Activated CD4-positive, alpha-beta T cell treated with anti-CD3 and anti-CD28 coated beads for 36 hours (primary cell): ENCODE measurements around the gene RELCH. TPM values are rescaled to one million over a fixed set of nuclear protein-coding genes. Genes with fewer than 3 reads are reported as not detected.

Experiments
- ATAC-seq: fragments of 200-7000 bp; cut with Tn5 transposase; one replicate; pipeline ENCODE4 v1.10.0; 2021; ENCODE audit warnings: mild to moderate bottlenecking, moderate library complexity
- CTCF ChIA-PET: fragments of 350-600 bp; sonication (Branson Sonifier 250); formaldehyde crosslinking; loops from one replicate; lab custom pipeline; 2021; ENCODE audit warnings: antibody characterized with exemption; lab: Charles Lee
- POLR2A ChIA-PET: fragments of 350-600 bp; sonication (Branson Sonifier 250); formaldehyde crosslinking; loops from one replicate; lab custom pipeline; 2021; ENCODE audit warnings: antibody characterized with exemption, inconsistent platforms; lab: Charles Lee
- DNase-seq: peaks from one replicate; pipeline ENCODE4 v3.0.0-alpha.2; 2020
- H3K27ac Mint-ChIP-seq: one replicate; pipeline ENCODE4 v1.8.0; 2021; ENCODE audit warnings: mixed read lengths
- H3K27me3 Mint-ChIP-seq: one replicate; pipeline ENCODE4 v1.8.0; 2021; ENCODE audit warnings: mixed read lengths
- H3K36me3 Mint-ChIP-seq: one replicate; pipeline ENCODE4 v1.8.0; 2021; ENCODE audit warnings: low read depth, mixed read lengths
- H3K4me1 Mint-ChIP-seq: one replicate; pipeline ENCODE4 v1.8.0; 2021; ENCODE audit warnings: mixed read lengths
- H3K4me3 Mint-ChIP-seq: one replicate; pipeline ENCODE4 v1.8.0; 2021; ENCODE audit warnings: mild to moderate bottlenecking, moderate library complexity, mixed read lengths
- H3K9me3 Mint-ChIP-seq: one replicate; pipeline ENCODE4 v1.8.0; 2021; ENCODE audit warnings: low read depth, mixed read lengths
- intact Hi-C, 2 experiments: fragments of 100-400 bp; cut with DNase I in 1 of 2; cut with micrococcal nuclease in 1 of 2; formaldehyde crosslinking; loops; one replicate each; pipeline versions ENCODE4 v1.14.2 to v1.15.1; 2022 to 2024; cut with DNase I, micrococcal nuclease
- total RNA-seq, 2 experiments: library from RNA; stranded (reverse); gene quantifications; one replicate each; pipeline ENCODE4 v1.2.3, GENCODE V29; 2021

The RELCH gene
- total RNA-seq, 2 experiments from 2014 or later = 20.5 to 20.7 TPM

- H3K27ac Mint-ChIP-seq = no peak overlapping the region
- intact Hi-C loops = no loop called here
- DNase-seq (no peak), ATAC-seq (no peak)
- ChIA-PET POLR2A (no interaction called here), CTCF (interaction anchor here (1.3 to 2.8 kb wide), 2 partner anchors 8 to 10 kb away, joined by 3 to 15 read pairs; no protein-coding TSS in a partner anchor)
- H3K27me3 Mint-ChIP-seq = no peaks in the 10 kb centered on the region
- H3K36me3 Mint-ChIP-seq = peaks cover 32% of the 10 kb centered on the region
- H3K4me1 Mint-ChIP-seq = no peaks in the 10 kb centered on the region
- no peaks in the 10 kb centered on the region for H3K9me3 Mint-ChIP-seq
- H3K4me3 Mint-ChIP-seq = no peak overlapping the region
These were observed 71.0 kb downstream of the RELCH start for GRCh38 chr18:62258093-62258492.

GRCh38 chr18:62258616-62259015, 71.6 kb downstream of the RELCH start:
- POLR2A ChIA-PET = interaction anchor here (0.6 kb wide), 1 partner anchor 21 kb away, joined by 3 read pairs; no protein-coding TSS in a partner anchor
- Mint-ChIP-seq H3K4me1 (no peaks in the 10 kb centered on the region), H3K36me3 (peaks cover 34% of the 10 kb centered on the region), H3K4me3 (no peak overlapping the region), H3K27ac (no peak overlapping the region), H3K9me3 (no peaks in the 10 kb centered on the region), H3K27me3 (no peaks in the 10 kb centered on the region)
- intact Hi-C loops = no loop called here
- no peak for DNase-seq
- CTCF ChIA-PET = interaction anchor here (0.7 to 2.8 kb wide), 3 partner anchors 9 to 11 kb away, joined by 3 to 15 read pairs (median 4); no protein-coding TSS in a partner anchor
- no peak for ATAC-seq

- no peaks in the 10 kb centered on the region for H3K4me1 Mint-ChIP-seq
- peaks cover 43% of the 10 kb centered on the region for H3K36me3 Mint-ChIP-seq
- CTCF ChIA-PET = interaction anchor here (1.6 to 2.6 kb wide), 2 partner anchors 12 to 36 kb away, joined by 4 to 21 read pairs; no protein-coding TSS in a partner anchor
These were observed 75.0 kb downstream of the RELCH start for GRCh38 chr18:62262061-62262460.

GRCh38 chr18:62264984-62265383, 77.9 kb downstream of the RELCH start:
- Mint-ChIP-seq H3K27ac (no peak overlapping the region), H3K9me3 (no peaks in the 10 kb centered on the region), H3K36me3 (peaks cover 25% of the 10 kb centered on the region), H3K27me3 (no peaks in the 10 kb centered on the region), H3K4me3 (no peak overlapping the region), H3K4me1 (no peaks in the 10 kb centered on the region)
- intact Hi-C loops = no loop called here
- CTCF ChIA-PET = interaction anchor here (0.8 to 6.7 kb wide), 5 partner anchors 16 to 82 kb away, joined by 3 to 41 read pairs (median 3); no protein-coding TSS in a partner anchor
- DNase-seq (no peak), ATAC-seq (no peak)
- POLR2A ChIA-PET = no interaction called here

More at GRCh38 chr18:62262061-62262460, 75.0 kb downstream of the RELCH start:
- H3K27ac Mint-ChIP-seq = no peak overlapping the region
- no peaks in the 10 kb centered on the region for H3K9me3 Mint-ChIP-seq
- no peak for DNase-seq
- H3K4me3 Mint-ChIP-seq = no peak overlapping the region
- intact Hi-C loops = no loop called here
- ATAC-seq = no peak
- H3K27me3 Mint-ChIP-seq = no peaks in the 10 kb centered on the region
- POLR2A ChIA-PET = no interaction called here

- H3K4me1 Mint-ChIP-seq = peaks cover 15% of the 10 kb centered on the region
- CTCF ChIA-PET = no interaction called here
- H3K27ac Mint-ChIP-seq = no peak overlapping the region
- POLR2A ChIA-PET = no interaction called here
- no peak for DNase-seq
- H3K9me3 Mint-ChIP-seq = no peaks in the 10 kb centered on the region
- H3K36me3 Mint-ChIP-seq = peaks cover 18% of the 10 kb centered on the region
- intact Hi-C loops = no loop called here
- H3K4me3 Mint-ChIP-seq = no peak overlapping the region
- no peaks in the 10 kb centered on the region for H3K27me3 Mint-ChIP-seq
- no peak for ATAC-seq
These were observed 90.0 kb downstream of the RELCH start for GRCh38 chr18:62277045-62277444.

- DNase-seq (no peak), ATAC-seq (no peak)
- Mint-ChIP-seq H3K4me1 (peaks cover 25% of the 10 kb centered on the region), H3K4me3 (no peak overlapping the region), H3K36me3 (peaks cover 32% of the 10 kb centered on the region), H3K27ac (no peak overlapping the region), H3K9me3 (no peaks in the 10 kb centered on the region), H3K27me3 (no peaks in the 10 kb centered on the region)
- intact Hi-C loops = no loop called here
- ChIA-PET POLR2A (interaction anchor here (0.9 kb wide), 1 partner anchor 21 kb away, joined by 3 read pairs; no protein-coding TSS in a partner anchor), CTCF (interaction anchor here (0.9 to 1.1 kb wide), 3 partner anchors 28 to 31 kb away, joined by 3 read pairs; no protein-coding TSS in a partner anchor)
These were observed 92.5 kb downstream of the RELCH start for GRCh38 chr18:62279561-62279960.

- Mint-ChIP-seq H3K4me1 (peaks cover 25% of the 10 kb centered on the region), H3K27me3 (no peaks in the 10 kb centered on the region)
- POLR2A ChIA-PET = interaction anchor here (0.9 kb wide), 1 partner anchor 21 kb away, joined by 3 read pairs; no protein-coding TSS in a partner anchor
These were observed 93.0 kb downstream of the RELCH start for GRCh38 chr18:62280058-62280457.

GRCh38 chr18:62280786-62281185, 93.7 kb downstream of the RELCH start:
- DNase-seq (no peak), ATAC-seq (no peak)
- Mint-ChIP-seq H3K4me1 (peaks cover 31% of the 10 kb centered on the region), H3K27ac (peak overlapping the region; percentile 65), H3K4me3 (no peak overlapping the region), H3K9me3 (no peaks in the 10 kb centered on the region), H3K27me3 (no peaks in the 10 kb centered on the region), H3K36me3 (peaks cover 40% of the 10 kb centered on the region)
- ChIA-PET CTCF (interaction anchor here (0.6 to 1.4 kb wide), 3 partner anchors 32 to 1632 kb away, joined by 3 to 4 read pairs (median 3); no protein-coding TSS in a partner anchor), POLR2A (no interaction called here)
- intact Hi-C loops = loop anchor here (2.0 to 5.0 kb wide), 3 partner anchors 117 to 227 kb away; no protein-coding TSS in a partner anchor

More at GRCh38 chr18:62280058-62280457, 93.0 kb downstream of the RELCH start:
- Mint-ChIP-seq H3K36me3 (peaks cover 34% of the 10 kb centered on the region), H3K27ac (no peak overlapping the region), H3K4me3 (no peak overlapping the region), H3K9me3 (no peaks in the 10 kb centered on the region)
- ATAC-seq (no peak), DNase-seq (no peak)
- CTCF ChIA-PET = interaction anchor here (1.1 to 1.4 kb wide), 4 partner anchors 28 to 77 kb away, joined by 3 to 4 read pairs (median 3); no protein-coding TSS in a partner anchor
- intact Hi-C loops = loop anchor here (2.0 to 5.0 kb wide), 3 partner anchors 117 to 227 kb away; no protein-coding TSS in a partner anchor

- no peaks in the 10 kb centered on the region for H3K27me3 Mint-ChIP-seq
- no peaks in the 10 kb centered on the region for H3K9me3 Mint-ChIP-seq
- peaks cover 40% of the 10 kb centered on the region for H3K36me3 Mint-ChIP-seq
- ATAC-seq (peak; percentile 52), DNase-seq (no peak)
- ChIA-PET POLR2A (no interaction called here), CTCF (interaction anchor here (1.4 kb wide), 1 partner anchor 33 kb away, joined by 4 read pairs; no protein-coding TSS in a partner anchor)
- no peak overlapping the region for H3K4me3 Mint-ChIP-seq
- peaks cover 32% of the 10 kb centered on the region for H3K4me1 Mint-ChIP-seq
- H3K27ac Mint-ChIP-seq = no peak overlapping the region
- intact Hi-C loops = loop anchor here (2.0 to 5.0 kb wide), 3 partner anchors 116 to 226 kb away; no protein-coding TSS in a partner anchor
These were observed 94.6 kb downstream of the RELCH start for GRCh38 chr18:62281684-62282083.

GRCh38 chr18:62282188-62282629, 95.2 kb downstream of the RELCH start:
- Mint-ChIP-seq H3K4me3 (no peak overlapping the region), H3K27ac (peak overlapping the region; percentile 70), H3K9me3 (no peaks in the 10 kb centered on the region), H3K27me3 (no peaks in the 10 kb centered on the region), H3K4me1 (peaks cover 32% of the 10 kb centered on the region), H3K36me3 (peaks cover 40% of the 10 kb centered on the region)
- ChIA-PET POLR2A (no interaction called here), CTCF (interaction anchor here (0.9 kb wide), 1 partner anchor 8 kb away, joined by 3 read pairs; no protein-coding TSS in a partner anchor)
- intact Hi-C loops = loop anchor here in 1 of 2 experiments (5.0 kb wide), 2 partner anchors 115 to 225 kb away; no protein-coding TSS in a partner anchor
- ATAC-seq = peak; percentile 75
- DNase-seq = peak; percentile 13

GRCh38 chr18:62284637-62285036, 97.6 kb downstream of the RELCH start:
- ATAC-seq = no peak
- peaks cover 51% of the 10 kb centered on the region for H3K4me1 Mint-ChIP-seq
- no peak overlapping the region for H3K4me3 Mint-ChIP-seq
- ChIA-PET CTCF (interaction anchor here (0.6 kb wide), 1 partner anchor 1154 kb away, joined by 6 read pairs; no protein-coding TSS in a partner anchor), POLR2A (no interaction called here)
- intact Hi-C loops = loop anchor here in 1 of 2 experiments (5.0 kb wide), 2 partner anchors 113 to 223 kb away; no protein-coding TSS in a partner anchor
- no peak for DNase-seq
- H3K9me3 Mint-ChIP-seq = no peaks in the 10 kb centered on the region
- H3K27me3 Mint-ChIP-seq = no peaks in the 10 kb centered on the region
- H3K36me3 Mint-ChIP-seq = peaks cover 46% of the 10 kb centered on the region
- no peak overlapping the region for H3K27ac Mint-ChIP-seq
